OCI-LY1 (cell line): ENCODE results near the gene ATG7.

Source experiments
- H2AFZ ChIP-seq: fragments of 200-600 bp; sonication (generic), shearing (Covaris generic); 2 replicates; pipeline ENCODE4 v1.6.0; 2014; ENCODE audit warnings: antibody characterized with exemption, mild to moderate bottlenecking, low read length
- H3F3A ChIP-seq: fragments of 200-600 bp; sonication (generic), shearing (Covaris generic); 2 replicates; pipeline ENCODE4 v1.6.0; 2014; ENCODE audit warnings: mild to moderate bottlenecking, antibody characterized with exemption, low read length, moderate library complexity; ENCODE audit not compliant: insufficient read depth
- H3K27ac ChIP-seq: fragments of 200-600 bp; sonication (generic); 2 replicates; pipeline ENCODE4 v1.5.1; 2014; ENCODE audit warnings: low read length, mixed run types, mild to moderate bottlenecking, low read depth; ENCODE audit not compliant: poor library complexity, severe bottlenecking
- H3K27me3 ChIP-seq: fragments of 200-600 bp; sonication (generic); 2 replicates; pipeline ENCODE4 v1.6.0; 2014; ENCODE audit warnings: antibody characterized with exemption, mild to moderate bottlenecking, low read length, moderate library complexity; ENCODE audit not compliant: insufficient read depth
- H3K36me3 ChIP-seq: fragments of 200-600 bp; sonication (generic); 2 replicates; pipeline ENCODE4 v1.6.1; 2014; ENCODE audit warnings: mild to moderate bottlenecking, antibody characterized with exemption, low read length, moderate library complexity, mixed read lengths; ENCODE audit not compliant: insufficient read depth
- H3K4me1 ChIP-seq: fragments of 200-600 bp; sonication (generic); 2 replicates; pipeline ENCODE4 v1.5.1; 2014; ENCODE audit warnings: mild to moderate bottlenecking, low read length, moderate library complexity; ENCODE audit not compliant: insufficient read depth, severe bottlenecking
- H3K4me2 ChIP-seq: fragments of 200-600 bp; sonication (generic), shearing (Covaris generic); 2 replicates; pipeline ENCODE4 v1.6.1; 2014; ENCODE audit warnings: low read length
- H3K4me3 ChIP-seq: fragments of 200-600 bp; sonication (generic); 2 replicates; pipeline ENCODE4 v1.5.1; 2014; ENCODE audit warnings: low read length, low read depth, mild to moderate bottlenecking, mixed read lengths; ENCODE audit not compliant: poor library complexity, severe bottlenecking
- H3K79me2 ChIP-seq: fragments of 200-600 bp; shearing (Covaris generic); 2 replicates; pipeline ENCODE4 v1.6.1; 2016; ENCODE audit warnings: mixed run types, low read length, mixed read lengths; ENCODE audit not compliant: insufficient read depth
- H3K9ac ChIP-seq: fragments of 200-600 bp; sonication (generic), shearing (Covaris generic); 2 replicates; pipeline ENCODE4 v1.6.1; 2014; ENCODE audit warnings: mild to moderate bottlenecking, low read length, mixed read lengths
- H3K9me2 ChIP-seq: fragments of 200-600 bp; sonication (generic), shearing (Covaris generic); 2 replicates; pipeline ENCODE4 v1.6.1; 2014; ENCODE audit warnings: low read depth, mild to moderate bottlenecking, low read length, mixed read lengths
- H3K9me3 ChIP-seq: fragments of 200-600 bp; shearing (Covaris generic); 2 replicates; pipeline ENCODE4 v1.6.1; 2014; ENCODE audit warnings: low read length, mixed read lengths
- H4K20me1 ChIP-seq: fragments of 200-600 bp; sonication (generic), shearing (Covaris generic); 2 replicates; pipeline ENCODE4 v1.6.0; 2016; ENCODE audit warnings: mild to moderate bottlenecking, low read length; ENCODE audit not compliant: insufficient read depth
- CTCF ChIP-seq: fragments of 200-600 bp; sonication (generic), shearing (Covaris generic); IDR thresholded peaks from 2 replicates; pipeline ENCODE4 v1.5.1; 2017; ENCODE audit warnings: mild to moderate bottlenecking, antibody characterized with exemption, low read length, moderate library complexity, mixed read lengths
- EZH2 ChIP-seq: fragments of 200-600 bp; sonication (generic), shearing (Covaris generic); IDR thresholded peaks from 2 replicates; pipeline ENCODE4 v1.8.0; 2017; ENCODE audit warnings: borderline replicate concordance, mixed run types, mild to moderate bottlenecking, antibody characterized with exemption, low read length, moderate library complexity, mixed read lengths

The ATG7 gene

GRCh38 chr3:11304175-11304574 is 32.0 kb downstream of the ATG7 start:
- H2AFZ ChIP-seq = no peak overlapping the region
- no peaks in the 10 kb centered on the region for H4K20me1 ChIP-seq
- H3K36me3 ChIP-seq = peaks cover 68% of the 10 kb centered on the region; the same call in 1 of the 2 replicates
- no peaks in the 10 kb centered on the region for H3K79me2 ChIP-seq
- no peaks in the 10 kb centered on the region for H3K27me3 ChIP-seq
- TF ChIP-seq CTCF (no peak), EZH2 (no peak)
- H3K9me2 ChIP-seq = no peaks in the 10 kb centered on the region
- H3F3A ChIP-seq = no peaks in the 10 kb centered on the region
- H3K4me2 ChIP-seq = no peak overlapping the region
- no peak overlapping the region for H3K9ac ChIP-seq
- no peaks in the 10 kb centered on the region for H3K9me3 ChIP-seq
- H3K4me3 ChIP-seq = no peak overlapping the region
- H3K27ac ChIP-seq = no peak overlapping the region
- H3K4me1 ChIP-seq = no peaks in the 10 kb centered on the region

DNA sequence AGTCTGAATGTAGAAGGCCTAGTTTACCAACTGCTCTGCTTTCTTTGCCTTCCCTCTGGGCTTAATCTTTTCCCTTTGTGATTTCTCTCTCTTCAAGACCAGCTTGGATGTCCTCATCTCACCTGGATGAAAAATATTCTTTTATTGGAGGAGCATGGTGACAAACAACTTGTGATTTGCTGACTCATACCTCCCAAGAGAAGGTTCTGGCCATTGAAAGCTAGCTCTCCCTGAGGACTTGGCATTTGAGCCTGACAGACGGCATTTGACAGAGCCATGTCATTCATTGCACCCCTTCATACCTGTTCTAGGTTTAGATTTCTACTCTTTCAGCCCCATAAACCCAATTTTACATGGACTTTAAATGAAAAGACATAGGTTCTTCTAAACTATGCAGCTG is 33.3 kb downstream of the ATG7 start:
- TF ChIP-seq EZH2 (no peak), CTCF (no peak)
- H2AFZ ChIP-seq = no peak overlapping the region
- no peaks in the 10 kb centered on the region for H3K4me1 ChIP-seq
- no peak overlapping the region for H3K9ac ChIP-seq
- no peaks in the 10 kb centered on the region for H3K9me2 ChIP-seq
- no peaks in the 10 kb centered on the region for H3F3A ChIP-seq
- peaks cover 57% of the 10 kb centered on the region; the same call in 1 of the 2 replicates for H3K36me3 ChIP-seq
- no peaks in the 10 kb centered on the region for H3K79me2 ChIP-seq
- H3K27me3 ChIP-seq = no peaks in the 10 kb centered on the region
- no peak overlapping the region for H3K4me2 ChIP-seq
- no peaks in the 10 kb centered on the region for H4K20me1 ChIP-seq
- no peak overlapping the region for H3K4me3 ChIP-seq
- no peaks in the 10 kb centered on the region for H3K9me3 ChIP-seq
- no peak overlapping the region for H3K27ac ChIP-seq

GRCh38 chr3:11306817-11307589 is 34.8 kb downstream of the ATG7 start:
- Histone ChIP-seq H3K9me2 (no peaks in the 10 kb centered on the region), H3K27ac (no peak overlapping the region), H3K4me1 (no peaks in the 10 kb centered on the region), H3K9ac (no peak overlapping the region), H2AFZ (no peak overlapping the region), H3K79me2 (no peaks in the 10 kb centered on the region), H3K4me3 (no peak overlapping the region), H3F3A (no peaks in the 10 kb centered on the region), H4K20me1 (no peaks in the 10 kb centered on the region), H3K4me2 (no peak overlapping the region), H3K36me3 (peaks cover 57% of the 10 kb centered on the region; the same call in 1 of the 2 replicates), H3K9me3 (no peaks in the 10 kb centered on the region), H3K27me3 (no peaks in the 10 kb centered on the region)
- TF ChIP-seq EZH2 (no peak), CTCF (no peak)
